Stimulated activated naive CD8-positive, alpha-beta T cell treated with anti-CD3 and anti-CD28 coated beads, Interleukin-15, amount 100 ng/mL, for 72 hours (primary cell): Measurements from ENCODE around the gene SCFD2.
"Not testable (repeated sequence)": the region's sequence is repeated elsewhere in the genome, so short reads cannot be mapped to it uniquely, and the experiment has no call there.

ENCODE experiments used
- ATAC-seq: fragments of 150-1000 bp; cut with Tn5 transposase; 2 replicates; pipeline ENCODE4 v1.10.0; 2021; ENCODE audit warnings: mild to moderate bottlenecking, moderate library complexity
- DNase-seq, 2 donors: peaks; one replicate each; pipeline ENCODE4 v3.0.0; 2021 to 2022
- H3K27ac Mint-ChIP-seq, 2 donors: one replicate each; pipeline ENCODE4 v1.8.0; 2022; ENCODE audit warnings: mild to moderate bottlenecking in 2 of 2, mixed read lengths in 2 of 2, moderate library complexity in 2 of 2
- H3K27me3 Mint-ChIP-seq: one replicate; pipeline ENCODE4 v1.8.0; 2022; ENCODE audit warnings: mixed read lengths
- H3K4me1 Mint-ChIP-seq: one replicate; pipeline ENCODE4 v1.8.0; 2022; ENCODE audit warnings: mild to moderate bottlenecking, mixed read lengths
- H3K4me3 Mint-ChIP-seq, 2 donors: one replicate each; pipeline ENCODE4 v1.8.0; 2022; ENCODE audit warnings: mild to moderate bottlenecking in 2 of 2, mixed read lengths in 2 of 2, moderate library complexity in 1 of 2
- H3K9me3 Mint-ChIP-seq, 2 donors: one replicate each; pipeline ENCODE4 v1.8.0; 2022; ENCODE audit warnings: mixed read lengths in 2 of 2

Gene SCFD2

DNA sequence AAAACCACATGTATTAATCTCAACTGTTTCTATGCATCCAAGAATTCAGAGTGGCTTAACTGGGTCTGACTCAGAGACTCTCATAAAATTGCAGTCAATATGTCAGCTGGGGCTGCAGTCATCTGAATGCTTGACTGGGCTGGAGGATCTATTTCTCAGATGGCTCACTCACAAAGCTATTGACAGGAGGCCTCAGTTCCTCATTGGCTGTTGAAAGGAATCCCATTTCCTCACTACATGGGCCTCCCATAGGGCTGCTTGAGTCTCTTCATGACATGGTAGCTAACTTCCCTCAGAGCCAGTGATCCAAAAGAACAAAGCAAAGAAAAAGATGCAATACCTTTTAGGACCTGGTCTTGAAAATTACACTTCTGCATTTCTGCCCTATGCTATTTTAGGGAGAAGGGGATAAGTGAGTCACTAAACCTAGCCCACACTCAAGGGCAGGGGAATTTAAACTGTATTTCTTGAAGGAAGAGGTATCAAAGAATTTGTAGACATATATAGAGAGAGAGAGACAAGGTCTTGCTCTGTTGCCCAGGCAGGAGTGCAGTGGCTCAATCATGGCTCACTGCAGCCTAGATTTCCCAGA, 9.8 kb downstream of the SCFD2 start:
- H3K9me3 Mint-ChIP-seq, result no peaks in the 10 kb centered on the region
- ATAC-seq, result no peak
- H3K4me1 Mint-ChIP-seq, result peaks cover 35% of the 10 kb centered on the region
- no peak for DNase-seq
- no peak overlapping the region for H3K4me3 Mint-ChIP-seq
- no peaks in the 10 kb centered on the region for H3K27me3 Mint-ChIP-seq
- H3K27ac Mint-ChIP-seq, result no peak overlapping the region

DNA sequence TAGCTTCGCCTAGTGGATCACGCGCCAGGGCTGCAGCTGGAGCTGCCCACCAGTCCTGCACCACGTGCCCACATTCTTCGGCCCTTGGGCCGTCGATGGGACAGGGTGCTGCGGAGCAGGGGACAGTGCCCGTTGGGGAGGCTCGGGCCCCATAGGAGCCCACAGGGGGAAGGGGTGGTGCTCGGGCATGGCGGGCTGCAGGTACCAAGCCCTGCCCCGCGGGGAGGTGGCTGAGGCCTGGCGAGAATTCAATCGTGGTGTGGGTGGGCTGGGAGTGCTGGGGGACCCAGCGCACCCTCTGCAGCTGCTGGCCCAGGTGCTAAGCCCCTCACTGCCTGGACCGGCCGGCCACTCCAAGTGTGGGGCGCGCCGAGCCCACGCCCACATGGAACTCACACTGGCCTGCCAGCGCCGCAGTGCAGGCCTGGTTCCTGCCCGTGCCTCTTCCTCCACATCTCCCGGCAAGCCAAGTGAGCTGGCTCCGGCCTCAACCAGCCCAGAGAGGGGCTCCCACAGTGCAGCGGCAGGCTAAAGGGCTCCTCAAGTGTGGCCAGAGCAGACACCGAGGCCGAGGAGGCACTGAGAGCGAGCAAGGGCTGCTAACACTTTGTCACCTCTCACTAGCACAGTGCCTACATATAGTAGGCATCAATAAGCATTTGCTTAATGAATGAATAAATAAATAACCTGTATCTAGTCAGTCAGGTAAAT, 11.7 kb downstream of the SCFD2 start:
- Mint-ChIP-seq H3K4me1 (peaks cover 20% of the 10 kb centered on the region), H3K27ac (no peak overlapping the region), H3K4me3 (no peak overlapping the region), H3K9me3 (no peaks in the 10 kb centered on the region), H3K27me3 (no peaks in the 10 kb centered on the region)
- DNase-seq (no peak), ATAC-seq (peak; percentile 33)

GRCh38 chr4:53349091-53349491, 16.8 kb downstream of the SCFD2 start:
- ATAC-seq (no peak), DNase-seq (no peak)
- H3K4me3 Mint-ChIP-seq, result no peak overlapping the region
- H3K4me1 Mint-ChIP-seq, result peaks cover 5% of the 10 kb centered on the region
- peaks cover 4 to 11% of the 10 kb centered on the region in 2 donors for H3K9me3 Mint-ChIP-seq
- H3K27me3 Mint-ChIP-seq, result no peaks in the 10 kb centered on the region
- no peak overlapping the region for H3K27ac Mint-ChIP-seq

DNA sequence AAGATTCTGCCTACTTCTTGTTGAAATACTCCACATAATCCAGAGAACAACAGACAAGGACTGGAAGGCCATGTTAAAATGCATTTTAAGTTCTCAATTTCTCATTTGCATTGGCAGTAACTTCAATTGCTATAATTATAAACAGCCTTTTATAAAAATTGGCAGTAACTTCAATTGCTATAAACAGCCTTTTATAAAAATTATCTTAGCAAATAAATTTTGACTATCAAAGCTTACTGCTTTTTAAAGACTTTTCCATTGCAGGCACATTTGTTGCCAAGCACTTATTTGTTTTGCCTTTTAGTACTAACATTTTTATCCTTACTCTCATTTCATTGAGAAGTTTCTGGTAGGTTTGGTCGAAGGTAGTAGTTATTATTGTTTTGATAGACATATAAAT, 17.8 kb downstream of the SCFD2 start:
- DNase-seq, result no peak
- peaks cover 8 to 21% of the 10 kb centered on the region in 2 donors for H3K9me3 Mint-ChIP-seq
- H3K4me1 Mint-ChIP-seq, result no peaks in the 10 kb centered on the region
- no peak overlapping the region for H3K27ac Mint-ChIP-seq
- no peak for ATAC-seq
- H3K27me3 Mint-ChIP-seq, result no peaks in the 10 kb centered on the region
- H3K4me3 Mint-ChIP-seq, result no peak overlapping the region

- no peak for DNase-seq
- no peak overlapping the region for H3K4me3 Mint-ChIP-seq
- peaks cover 13 to 25% of the 10 kb centered on the region in 2 donors for H3K9me3 Mint-ChIP-seq
- H3K27me3 Mint-ChIP-seq, result no peaks in the 10 kb centered on the region
- H3K4me1 Mint-ChIP-seq, result no peaks in the 10 kb centered on the region
- peak overlapping the region in 1 of 2 donors; percentile 19 for H3K27ac Mint-ChIP-seq
- no peak for ATAC-seq
These were observed 18.7 kb downstream of the SCFD2 start for GRCh38 chr4:53346920-53347852.

DNA sequence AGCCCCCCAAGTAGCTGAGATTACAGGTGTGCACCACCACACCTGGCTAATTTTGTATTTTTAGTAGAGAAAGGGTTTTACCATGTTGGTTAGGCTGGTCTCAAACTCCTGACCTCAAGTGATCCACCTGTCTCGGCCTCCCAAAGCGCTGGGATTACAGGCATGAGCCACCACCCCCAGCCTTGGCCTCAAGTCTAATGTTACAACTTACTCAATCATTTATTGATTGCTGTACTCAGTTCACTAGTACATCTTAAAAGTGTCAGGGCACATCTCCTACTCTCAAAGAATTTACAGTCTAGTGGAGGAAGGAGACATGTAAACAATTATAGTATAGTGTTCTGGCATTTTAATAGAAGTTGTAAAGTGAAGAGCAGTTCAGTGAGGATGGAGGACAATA, 19.5 kb downstream of the SCFD2 start:
- H3K9me3 Mint-ChIP-seq, result peaks cover 17 to 30% of the 10 kb centered on the region in 2 donors
- not testable (repeated sequence) for H3K27me3 Mint-ChIP-seq

GRCh38 chr4:53340145-53340544, 25.7 kb downstream of the SCFD2 start:
- H3K4me3 Mint-ChIP-seq, DNase-seq, ATAC-seq, H3K27me3 Mint-ChIP-seq, H3K4me1 Mint-ChIP-seq, H3K27ac Mint-ChIP-seq: not testable (repeated sequence)
- H3K9me3 Mint-ChIP-seq, result peaks cover 22 to 30% of the 10 kb centered on the region in 2 donors

More for the DNA sequence above, 19.5 kb downstream of the SCFD2 start:
- not testable (repeated sequence) for H3K4me3 Mint-ChIP-seq, H3K27ac Mint-ChIP-seq, H3K4me1 Mint-ChIP-seq, DNase-seq, ATAC-seq

DNA sequence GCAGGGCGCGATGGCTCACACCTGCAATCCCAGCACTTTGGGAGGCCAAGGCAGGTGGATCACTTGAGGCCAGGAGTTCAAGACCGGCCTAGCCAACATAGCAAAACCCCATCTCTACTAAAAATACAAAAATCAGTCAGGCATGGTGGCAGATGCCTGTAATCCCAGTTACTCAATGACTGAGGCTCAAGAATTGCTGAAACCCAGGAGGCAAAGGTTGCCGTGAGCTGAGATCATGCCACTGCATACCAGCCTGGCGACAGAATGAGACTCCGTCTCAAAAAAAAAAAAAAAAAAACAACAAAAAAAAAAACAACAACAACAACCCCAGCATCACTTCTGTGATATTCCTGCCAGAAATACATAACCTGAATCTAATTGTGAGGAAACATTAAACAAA, 30.9 kb downstream of the SCFD2 start:
- H3K9me3 Mint-ChIP-seq, H3K27me3 Mint-ChIP-seq, ATAC-seq, H3K4me3 Mint-ChIP-seq, H3K4me1 Mint-ChIP-seq, DNase-seq, H3K27ac Mint-ChIP-seq: not testable (repeated sequence)

DNA sequence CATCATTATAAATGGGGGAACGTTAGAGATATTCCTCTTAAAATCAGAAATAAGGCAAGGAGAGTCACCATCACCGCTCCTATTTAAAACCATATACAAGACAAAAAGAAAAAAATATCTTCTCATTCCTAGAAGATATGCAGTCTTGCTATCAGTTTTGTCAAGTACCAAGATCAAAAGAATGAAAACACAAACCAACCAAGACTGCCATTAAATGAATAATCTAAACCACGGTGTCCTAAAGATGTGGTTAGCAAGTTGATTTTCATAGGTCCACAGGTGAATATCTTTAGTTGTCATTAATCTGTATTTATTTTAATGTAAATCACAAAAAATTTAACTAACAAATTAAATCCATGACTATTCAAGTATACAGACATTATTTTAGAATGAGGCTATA, 39.3 kb downstream of the SCFD2 start:
- DNase-seq, result no peak
- ATAC-seq, result peak; percentile 45
- Mint-ChIP-seq H3K9me3 (peaks cover 4 to 10% of the 10 kb centered on the region in 2 donors), H3K4me1 (peaks cover 27% of the 10 kb centered on the region), H3K27ac (no peak overlapping the region), H3K27me3 (no peaks in the 10 kb centered on the region), H3K4me3 (no peak overlapping the region)

- no peaks in the 10 kb centered on the region for H3K27me3 Mint-ChIP-seq
- no peak for ATAC-seq
- H3K4me3 Mint-ChIP-seq, result no peak overlapping the region
- H3K9me3 Mint-ChIP-seq, result peaks cover 0 to 6% of the 10 kb centered on the region in 2 donors
- H3K27ac Mint-ChIP-seq, result no peak overlapping the region
- no peak for DNase-seq
- peaks cover 34% of the 10 kb centered on the region for H3K4me1 Mint-ChIP-seq
These were observed 43.2 kb downstream of the SCFD2 start for GRCh38 chr4:53322696-53323095.

DNA sequence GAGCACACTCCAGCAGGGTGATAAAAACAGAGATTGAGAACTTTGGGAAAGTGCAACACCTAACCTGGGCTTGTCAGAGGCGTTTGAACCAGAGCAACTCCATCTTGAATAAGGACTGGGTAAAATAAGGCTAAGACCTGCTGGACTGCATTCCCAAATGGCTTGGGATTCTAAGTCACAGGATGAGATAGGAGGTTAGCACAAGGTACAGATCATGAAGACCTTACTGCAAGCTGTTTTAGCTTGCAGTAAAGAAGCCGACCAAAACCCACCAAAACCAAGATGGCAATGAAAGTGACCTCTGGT, 43.9 kb downstream of the SCFD2 start:
- H3K4me1 Mint-ChIP-seq, result peaks cover 34% of the 10 kb centered on the region
- no peak overlapping the region for H3K4me3 Mint-ChIP-seq
- H3K27ac Mint-ChIP-seq, result no peak overlapping the region
- ATAC-seq, result no peak
- H3K27me3 Mint-ChIP-seq, result no peaks in the 10 kb centered on the region
- peaks cover 0 to 6% of the 10 kb centered on the region in 2 donors for H3K9me3 Mint-ChIP-seq
- no peak for DNase-seq

GRCh38 chr4:53321151-53321983, 44.5 kb downstream of the SCFD2 start:
- H3K27me3 Mint-ChIP-seq, result no peaks in the 10 kb centered on the region
- no peak overlapping the region for H3K4me3 Mint-ChIP-seq
- ATAC-seq (no peak), DNase-seq (no peak)
- no peak overlapping the region for H3K27ac Mint-ChIP-seq
- H3K4me1 Mint-ChIP-seq, result peaks cover 30% of the 10 kb centered on the region
- peaks cover 0 to 6% of the 10 kb centered on the region in 2 donors for H3K9me3 Mint-ChIP-seq

DNA sequence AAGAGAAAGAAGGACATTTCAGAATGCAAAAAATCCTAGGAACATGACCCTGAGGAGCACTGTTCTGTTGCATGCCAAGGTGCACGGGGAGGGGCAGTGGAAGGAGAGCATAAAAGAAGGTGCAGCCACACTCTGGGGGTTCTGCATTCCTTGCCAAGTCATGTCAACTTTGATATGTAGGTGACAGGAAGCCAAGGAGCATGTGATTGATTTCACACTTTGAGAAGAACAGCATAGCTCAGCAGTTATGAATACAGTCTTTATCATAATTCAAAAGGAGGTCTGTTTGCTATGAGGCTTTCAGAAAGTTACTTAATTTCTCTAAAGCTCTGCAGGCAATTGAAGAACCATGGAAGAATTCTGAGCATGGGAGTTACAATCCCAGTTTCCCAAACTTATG, 50.6 kb downstream of the SCFD2 start:
- DNase-seq (no peak), ATAC-seq (no peak)
- Mint-ChIP-seq H3K9me3 (no peaks in the 10 kb centered on the region), H3K4me1 (peaks cover 14% of the 10 kb centered on the region), H3K27me3 (no peaks in the 10 kb centered on the region), H3K27ac (no peak overlapping the region), H3K4me3 (no peak overlapping the region)

GRCh38 chr4:53314252-53314651, 51.6 kb downstream of the SCFD2 start:
- no peaks in the 10 kb centered on the region for H3K27me3 Mint-ChIP-seq
- no peak for ATAC-seq
- no peak for DNase-seq
- no peaks in the 10 kb centered on the region for H3K9me3 Mint-ChIP-seq
- peak overlapping the region in 1 of 2 donors; percentile 15 for H3K27ac Mint-ChIP-seq
- H3K4me1 Mint-ChIP-seq, result peaks cover 19% of the 10 kb centered on the region
- no peak overlapping the region for H3K4me3 Mint-ChIP-seq

GRCh38 chr4:53313510-53313909, 52.4 kb downstream of the SCFD2 start:
- Mint-ChIP-seq H3K9me3 (no peaks in the 10 kb centered on the region), H3K4me1 (peaks cover 22% of the 10 kb centered on the region), H3K27ac (no peak overlapping the region), H3K4me3 (no peak overlapping the region), H3K27me3 (no peaks in the 10 kb centered on the region)
- ATAC-seq (no peak), DNase-seq (no peak)
